NK-92 (cell line): ENCODE measurements around the gene WDR45B.

ENCODE experiments used
- DNase-seq: peaks from one replicate; lab custom pipeline; 2025; ENCODE audit not compliant: unreplicated experiment; lab: John Stamatoyannopoulos, UW

Gene WDR45B

GRCh38 chr17:82631544-82631943 lies 16.7 kb downstream of the WDR45B start:
- no peak for DNase-seq

- DNase-seq = no peak
These were observed 18.0 kb downstream of the WDR45B start for GRCh38 chr17:82630212-82630611.

GRCh38 chr17:82629748-82630147 lies 18.5 kb downstream of the WDR45B start:
- no peak for DNase-seq

- no peak for DNase-seq
These were observed 20.8 kb downstream of the WDR45B start for GRCh38 chr17:82627405-82627804.

GRCh38 chr17:82623707-82624106 lies 24.5 kb downstream of the WDR45B start:
- DNase-seq = no peak

GRCh38 chr17:82619641-82620040 lies 28.6 kb downstream of the WDR45B start:
- DNase-seq = no peak

- no peak for DNase-seq
These were observed 29.0 kb downstream of the WDR45B start for GRCh38 chr17:82619211-82619610.

- no peak for DNase-seq
These were observed 32.1 kb downstream of the WDR45B start for GRCh38 chr17:82616021-82616711.

GRCh38 chr17:82615084-82616020 lies 32.9 kb downstream of the WDR45B start:
- DNase-seq = no peak

GRCh38 chr17:82614095-82614631 lies 34.1 kb downstream of the WDR45B start:
- DNase-seq = no peak

GRCh38 chr17:82613283-82614094 lies 34.8 kb downstream of the WDR45B start:
- DNase-seq = no peak

- DNase-seq = no peak
These were observed 36.8 kb downstream of the WDR45B start for GRCh38 chr17:82611140-82612058.

- no peak for DNase-seq
These were observed 38.6 kb downstream of the WDR45B start for GRCh38 chr17:82609655-82610054.

- DNase-seq = no peak
These were observed 39.4 kb downstream of the WDR45B start for GRCh38 chr17:82608816-82609215.

GRCh38 chr17:82605939-82606600 lies 42.2 kb downstream of the WDR45B start:
- no peak for DNase-seq

- DNase-seq = no peak
These were observed 43.7 kb downstream of the WDR45B start for GRCh38 chr17:82604532-82604931.

GRCh38 chr17:82603981-82604448 lies 44.2 kb downstream of the WDR45B start:
- no peak for DNase-seq

- DNase-seq = no peak
These were observed 45.1 kb downstream of the WDR45B start for GRCh38 chr17:82602986-82603710.

- no peak for DNase-seq
These were observed 45.8 kb downstream of the WDR45B start for GRCh38 chr17:82602487-82602886.
